CD4-positive, alpha-beta T cell treated with Interleukin-21 for 1 hour (primary cell): ENCODE data around the gene SF1.
A peak's percentile ranks its signal among the peaks of the same experiment; 100 is the strongest.

Experiments used
- DNase-seq: peaks from one replicate; pipeline ENCODE4 v3.0.0-alpha.2; 2020

Gene SF1

GRCh38 chr11:64801158-64801464 lies 22.8 kb upstream of the SF1 start:
- DNase-seq: no peak

GRCh38 chr11:64800303-64801157 lies 22.2 kb upstream of the SF1 start:
- DNase-seq: no peak

GRCh38 chr11:64799623-64800302 lies 21.4 kb upstream of the SF1 start:
- DNase-seq: no peak

GRCh38 chr11:64799256-64799622 lies 20.9 kb upstream of the SF1 start:
- DNase-seq: no peak

- no peak for DNase-seq
These were observed 18.6 kb upstream of the SF1 start for GRCh38 chr11:64796757-64797541.

- no peak for DNase-seq
These were observed 17.9 kb upstream of the SF1 start for GRCh38 chr11:64796047-64796756.

GRCh38 chr11:64794526-64794925 lies 16.2 kb upstream of the SF1 start:
- no peak for DNase-seq

- DNase-seq: no peak
These were observed 15.2 kb upstream of the SF1 start for GRCh38 chr11:64793271-64794160.

GRCh38 chr11:64792482-64792881 lies 14.1 kb upstream of the SF1 start:
- DNase-seq: no peak

GRCh38 chr11:64791781-64792291 lies 13.5 kb upstream of the SF1 start:
- DNase-seq: no peak

- no peak for DNase-seq
These were observed 12.1 kb upstream of the SF1 start for GRCh38 chr11:64790205-64791095.

GRCh38 chr11:64789331-64790204 lies 11.2 kb upstream of the SF1 start:
- no peak for DNase-seq

- no peak for DNase-seq
These were observed 10.2 kb upstream of the SF1 start for GRCh38 chr11:64788321-64789215.

GRCh38 chr11:64787526-64788320 lies 9.4 kb upstream of the SF1 start:
- DNase-seq: peak; percentile 72

GRCh38 chr11:64786308-64786707 lies 8.0 kb upstream of the SF1 start:
- DNase-seq: no peak

GRCh38 chr11:64784813-64785581 lies 6.7 kb upstream of the SF1 start:
- DNase-seq: no peak

- DNase-seq: no peak
These were observed 194 bp downstream of the SF1 start for GRCh38 chr11:64778223-64778472.
